WTC11 (cell line): Measurements from ENCODE around the gene SYK. TPM values are rescaled to one million over a fixed set of nuclear protein-coding genes. Genes with fewer than 3 reads are reported as not detected.

Source experiments
- ATAC-seq: fragments of 200-7000 bp; cut with Tn5 transposase; 2 replicates; pipeline ENCODE4 v1.10.0; 2021; ENCODE audit warnings: mild to moderate bottlenecking, moderate library complexity
- CTCF ChIA-PET: fragments of 300-600 bp; sonication (Branson Sonifier 250); formaldehyde crosslinking; loops from one replicate; lab custom pipeline; 2021; ENCODE audit warnings: antibody characterized with exemption; lab: Charles Lee
- POLR2A ChIA-PET: fragments of 350-600 bp; sonication (Branson Sonifier 250); formaldehyde crosslinking; loops from one replicate; lab custom pipeline; 2021; ENCODE audit warnings: antibody characterized with exemption; lab: Charles Lee
- DNase-seq: peaks from one replicate; pipeline ENCODE4 v3.0.0; 2021; ENCODE audit warnings: low spot score
- H3K27ac Mint-ChIP-seq: 2 replicates; pipeline ENCODE4 v1.8.0; 2021; ENCODE audit warnings: mixed read lengths
- H3K27me3 Mint-ChIP-seq: 2 replicates; pipeline ENCODE4 v1.8.0; 2021; ENCODE audit warnings: low read depth, mild to moderate bottlenecking, moderate library complexity, mixed read lengths
- H3K36me3 Mint-ChIP-seq: 2 replicates; pipeline ENCODE4 v1.8.0; 2021; ENCODE audit warnings: mixed read lengths
- H3K4me1 Mint-ChIP-seq: 2 replicates; pipeline ENCODE4 v1.8.0; 2022; ENCODE audit warnings: mixed read lengths
- H3K4me3 Mint-ChIP-seq: 2 replicates; pipeline ENCODE4 v1.8.0; 2021; ENCODE audit warnings: mild to moderate bottlenecking, moderate library complexity, mixed read lengths
- H3K9me3 Mint-ChIP-seq: 2 replicates; pipeline ENCODE4 v1.8.0; 2021; ENCODE audit warnings: mixed read lengths
- CREM ChIP-seq: sonication (generic); formaldehyde crosslinking; IDR thresholded peaks from 2 replicates; pipeline ENCODE4 v1.8.1; 2022; ENCODE audit warnings: mild to moderate bottlenecking, missing genetic modification reagents, moderate library complexity
- E2F1 ChIP-seq: sonication (generic); formaldehyde crosslinking; IDR thresholded peaks from 2 replicates; pipeline ENCODE4 v1.8.0; 2022; ENCODE audit warnings: mild to moderate bottlenecking, missing genetic modification reagents
- ELF4 ChIP-seq: sonication (generic); formaldehyde crosslinking; IDR thresholded peaks from 2 replicates; pipeline ENCODE4 v1.8.1; 2022; ENCODE audit warnings: low read depth, mild to moderate bottlenecking, moderate library complexity, missing genetic modification reagents
- FOXJ3 ChIP-seq: sonication (generic); formaldehyde crosslinking; IDR thresholded peaks from 2 replicates; pipeline ENCODE4 v1.9.0; 2021; ENCODE audit warnings: missing genetic modification reagents, mild to moderate bottlenecking, borderline replicate concordance
- GRHL2 ChIP-seq: fragments of 250-450 bp; sonication (Bioruptor Pico); IDR thresholded peaks from 2 replicates; pipeline ENCODE4 v1.8.0; 2022; ENCODE audit warnings: mild to moderate bottlenecking, moderate library complexity; ENCODE audit not compliant: insufficient replicate concordance, severe bottlenecking
- JUN ChIP-seq: sonication (generic); formaldehyde crosslinking; IDR thresholded peaks from 2 replicates; pipeline ENCODE4 v1.8.0; 2023; ENCODE audit warnings: mild to moderate bottlenecking, missing genetic modification reagents
- NR1H2 ChIP-seq: sonication (generic); formaldehyde crosslinking; IDR thresholded peaks from 2 replicates; pipeline ENCODE4 v1.9.0; 2021; ENCODE audit warnings: mild to moderate bottlenecking, moderate library complexity, missing genetic modification reagents
- USF1 ChIP-seq: sonication (generic); formaldehyde crosslinking; IDR thresholded peaks from 2 replicates; pipeline ENCODE4 v1.8.0; 2022; ENCODE audit warnings: mild to moderate bottlenecking, missing genetic modification reagents
- USF2 ChIP-seq: sonication (generic); formaldehyde crosslinking; IDR thresholded peaks from 2 replicates; pipeline ENCODE4 v1.8.1; 2023; ENCODE audit warnings: mild to moderate bottlenecking, missing genetic modification reagents, moderate library complexity
- ZNF138 ChIP-seq: sonication (generic); formaldehyde crosslinking; conservative IDR thresholded peaks from 2 replicates; pipeline ENCODE4 v1.8.1; 2022; ENCODE audit warnings: mild to moderate bottlenecking, moderate library complexity, missing genetic modification reagents
- ZNF423 ChIP-seq: fragments of 250-450 bp; sonication (Bioruptor Pico); IDR thresholded peaks from 2 replicates; pipeline ENCODE4 v2.1.2; 2022; ENCODE audit warnings: mild to moderate bottlenecking, moderate library complexity
- total RNA-seq: library from RNA; stranded (reverse); gene quantifications from 3 replicates; pipeline ENCODE4 v1.2.3, GENCODE V29; 2021
- TF ChIP-seq, protein P1 (sequence below): sonication (generic); formaldehyde crosslinking; IDR thresholded peaks from 2 replicates; pipeline ENCODE4 v1.8.0; 2023; ENCODE audit warnings: mild to moderate bottlenecking, missing genetic modification reagents
- TF ChIP-seq, protein P2 (sequence below): fragments of 250-450 bp; sonication (Bioruptor Pico); IDR thresholded peaks from 2 replicates; pipeline ENCODE4 v1.9.0; 2021; ENCODE audit warnings: mild to moderate bottlenecking, borderline replicate concordance
- TF ChIP-seq, protein P3 (sequence below): sonication (generic); formaldehyde crosslinking; IDR thresholded peaks from 2 replicates; pipeline ENCODE4 v1.8.0; 2022; ENCODE audit warnings: mild to moderate bottlenecking, missing genetic modification reagents
- TF ChIP-seq, protein P4 (sequence below): fragments of 250-450 bp; sonication (Bioruptor Pico); IDR thresholded peaks from 2 replicates; pipeline ENCODE4 v2.1.2; 2022; ENCODE audit warnings: mild to moderate bottlenecking, moderate library complexity

Gene SYK
- total RNA-seq, 1 experiment from 2014 or later = 7.4 TPM

GRCh38 chr9:90895786-90896185 is 94.2 kb downstream of the SYK start:
- Mint-ChIP-seq H3K36me3 (no peaks in the 10 kb centered on the region), H3K4me3 (no peak overlapping the region), H3K27me3 (no peaks in the 10 kb centered on the region), H3K9me3 (peaks cover 3% of the 10 kb centered on the region; the same call in 1 of the 2 replicates), H3K27ac (no peak overlapping the region), H3K4me1 (peaks cover 55% of the 10 kb centered on the region)
- DNase-seq (no peak), ATAC-seq (no peak)
- TF ChIP-seq E2F1 (CRISPR knock-in tag) (no peak), USF2 (CRISPR knock-in tag) (no peak), CREM (no peak), ZNF138 (no peak), ELF4 (CRISPR knock-in tag) (no peak), USF1 (CRISPR knock-in tag) (no peak), JUN (CRISPR knock-in tag) (no peak), ZNF423 (CRISPR knock-in tag) (no peak), GRHL2 (CRISPR knock-in tag) (no peak), NR1H2 (CRISPR knock-in tag) (no peak), FOXJ3 (CRISPR knock-in tag) (no peak)
- TF ChIP-seq, protein P1, sequence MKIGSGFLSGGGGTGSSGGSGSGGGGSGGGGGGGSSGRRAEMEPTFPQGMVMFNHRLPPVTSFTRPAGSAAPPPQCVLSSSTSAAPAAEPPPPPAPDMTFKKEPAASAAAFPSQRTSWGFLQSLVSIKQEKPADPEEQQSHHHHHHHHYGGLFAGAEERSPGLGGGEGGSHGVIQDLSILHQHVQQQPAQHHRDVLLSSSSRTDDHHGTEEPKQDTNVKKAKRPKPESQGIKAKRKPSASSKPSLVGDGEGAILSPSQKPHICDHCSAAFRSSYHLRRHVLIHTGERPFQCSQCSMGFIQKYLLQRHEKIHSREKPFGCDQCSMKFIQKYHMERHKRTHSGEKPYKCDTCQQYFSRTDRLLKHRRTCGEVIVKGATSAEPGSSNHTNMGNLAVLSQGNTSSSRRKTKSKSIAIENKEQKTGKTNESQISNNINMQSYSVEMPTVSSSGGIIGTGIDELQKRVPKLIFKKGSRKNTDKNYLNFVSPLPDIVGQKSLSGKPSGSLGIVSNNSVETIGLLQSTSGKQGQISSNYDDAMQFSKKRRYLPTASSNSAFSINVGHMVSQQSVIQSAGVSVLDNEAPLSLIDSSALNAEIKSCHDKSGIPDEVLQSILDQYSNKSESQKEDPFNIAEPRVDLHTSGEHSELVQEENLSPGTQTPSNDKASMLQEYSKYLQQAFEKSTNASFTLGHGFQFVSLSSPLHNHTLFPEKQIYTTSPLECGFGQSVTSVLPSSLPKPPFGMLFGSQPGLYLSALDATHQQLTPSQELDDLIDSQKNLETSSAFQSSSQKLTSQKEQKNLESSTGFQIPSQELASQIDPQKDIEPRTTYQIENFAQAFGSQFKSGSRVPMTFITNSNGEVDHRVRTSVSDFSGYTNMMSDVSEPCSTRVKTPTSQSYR (CRISPR knock-in tag) = no peak
- TF ChIP-seq, protein P2, sequence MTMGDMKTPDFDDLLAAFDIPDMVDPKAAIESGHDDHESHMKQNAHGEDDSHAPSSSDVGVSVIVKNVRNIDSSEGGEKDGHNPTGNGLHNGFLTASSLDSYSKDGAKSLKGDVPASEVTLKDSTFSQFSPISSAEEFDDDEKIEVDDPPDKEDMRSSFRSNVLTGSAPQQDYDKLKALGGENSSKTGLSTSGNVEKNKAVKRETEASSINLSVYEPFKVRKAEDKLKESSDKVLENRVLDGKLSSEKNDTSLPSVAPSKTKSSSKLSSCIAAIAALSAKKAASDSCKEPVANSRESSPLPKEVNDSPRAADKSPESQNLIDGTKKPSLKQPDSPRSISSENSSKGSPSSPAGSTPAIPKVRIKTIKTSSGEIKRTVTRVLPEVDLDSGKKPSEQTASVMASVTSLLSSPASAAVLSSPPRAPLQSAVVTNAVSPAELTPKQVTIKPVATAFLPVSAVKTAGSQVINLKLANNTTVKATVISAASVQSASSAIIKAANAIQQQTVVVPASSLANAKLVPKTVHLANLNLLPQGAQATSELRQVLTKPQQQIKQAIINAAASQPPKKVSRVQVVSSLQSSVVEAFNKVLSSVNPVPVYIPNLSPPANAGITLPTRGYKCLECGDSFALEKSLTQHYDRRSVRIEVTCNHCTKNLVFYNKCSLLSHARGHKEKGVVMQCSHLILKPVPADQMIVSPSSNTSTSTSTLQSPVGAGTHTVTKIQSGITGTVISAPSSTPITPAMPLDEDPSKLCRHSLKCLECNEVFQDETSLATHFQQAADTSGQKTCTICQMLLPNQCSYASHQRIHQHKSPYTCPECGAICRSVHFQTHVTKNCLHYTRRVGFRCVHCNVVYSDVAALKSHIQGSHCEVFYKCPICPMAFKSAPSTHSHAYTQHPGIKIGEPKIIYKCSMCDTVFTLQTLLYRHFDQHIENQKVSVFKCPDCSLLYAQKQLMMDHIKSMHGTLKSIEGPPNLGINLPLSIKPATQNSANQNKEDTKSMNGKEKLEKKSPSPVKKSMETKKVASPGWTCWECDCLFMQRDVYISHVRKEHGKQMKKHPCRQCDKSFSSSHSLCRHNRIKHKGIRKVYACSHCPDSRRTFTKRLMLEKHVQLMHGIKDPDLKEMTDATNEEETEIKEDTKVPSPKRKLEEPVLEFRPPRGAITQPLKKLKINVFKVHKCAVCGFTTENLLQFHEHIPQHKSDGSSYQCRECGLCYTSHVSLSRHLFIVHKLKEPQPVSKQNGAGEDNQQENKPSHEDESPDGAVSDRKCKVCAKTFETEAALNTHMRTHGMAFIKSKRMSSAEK (CRISPR knock-in tag) = no peak
- TF ChIP-seq, protein P3, sequence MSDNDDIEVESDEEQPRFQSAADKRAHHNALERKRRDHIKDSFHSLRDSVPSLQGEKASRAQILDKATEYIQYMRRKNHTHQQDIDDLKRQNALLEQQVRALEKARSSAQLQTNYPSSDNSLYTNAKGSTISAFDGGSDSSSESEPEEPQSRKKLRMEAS (CRISPR knock-in tag) = no peak
- TF ChIP-seq, protein P4, sequence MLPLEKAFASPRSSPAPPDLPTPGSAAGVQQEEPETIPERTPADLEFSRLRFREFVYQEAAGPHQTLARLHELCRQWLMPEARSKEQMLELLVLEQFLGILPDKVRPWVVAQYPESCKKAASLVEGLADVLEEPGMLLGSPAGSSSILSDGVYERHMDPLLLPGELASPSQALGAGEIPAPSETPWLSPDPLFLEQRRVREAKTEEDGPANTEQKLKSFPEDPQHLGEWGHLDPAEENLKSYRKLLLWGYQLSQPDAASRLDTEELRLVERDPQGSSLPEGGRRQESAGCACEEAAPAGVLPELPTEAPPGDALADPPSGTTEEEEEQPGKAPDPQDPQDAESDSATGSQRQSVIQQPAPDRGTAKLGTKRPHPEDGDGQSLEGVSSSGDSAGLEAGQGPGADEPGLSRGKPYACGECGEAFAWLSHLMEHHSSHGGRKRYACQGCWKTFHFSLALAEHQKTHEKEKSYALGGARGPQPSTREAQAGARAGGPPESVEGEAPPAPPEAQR (CRISPR knock-in tag) = no peak
- ChIA-PET POLR2A (no interaction called here), CTCF (interaction anchor here (2.3 kb wide), 1 partner anchor 20 kb away, joined by 19 read pairs; no protein-coding TSS in a partner anchor)
